IPS-18a (cell line): ENCODE results near the gene PCDHGA3.
A peak's percentile ranks its signal among the peaks of the same experiment; 100 is the strongest.
"Not testable (repeated sequence)": the region's sequence is repeated elsewhere in the genome, so short reads cannot be mapped to it uniquely, and the experiment has no call there.

Experiments
- H3K27ac ChIP-seq: one replicate; pipeline ENCODE4 v1.5.1; 2013; ENCODE audit warnings: low read length
- H3K27me3 ChIP-seq: one replicate; pipeline ENCODE4 v1.6.1; 2013; ENCODE audit warnings: mild to moderate bottlenecking, low read length; ENCODE audit not compliant: control insufficient read depth, insufficient read depth
- H3K36me3 ChIP-seq: one replicate; pipeline ENCODE4 v1.6.1; 2013; ENCODE audit warnings: low read depth, low read length; ENCODE audit not compliant: control insufficient read depth
- H3K4me1 ChIP-seq: one replicate; pipeline ENCODE4 v1.6.1; 2013; ENCODE audit warnings: low read depth, low read length; ENCODE audit not compliant: control insufficient read depth
- H3K4me3 ChIP-seq: one replicate; pipeline ENCODE4 v1.5.1; 2013; ENCODE audit warnings: low read length
- H3K9ac ChIP-seq: one replicate; pipeline ENCODE4 v1.6.1; 2013; ENCODE audit warnings: mild to moderate bottlenecking, low read length, moderate library complexity
- H3K9me3 ChIP-seq: one replicate; pipeline ENCODE4 v1.6.1; 2013; ENCODE audit warnings: low read depth, low read length; ENCODE audit not compliant: control insufficient read depth

The PCDHGA3 gene

GRCh38 chr5:141328231-141328630, 15.4 kb upstream of the PCDHGA3 start:
- Histone ChIP-seq H3K36me3 (no peaks in the 10 kb centered on the region), H3K4me1 (no peaks in the 10 kb centered on the region), H3K27ac (no peak overlapping the region), H3K9ac (no peak overlapping the region), H3K9me3 (peaks cover 8% of the 10 kb centered on the region), H3K4me3 (no peak overlapping the region), H3K27me3 (no peaks in the 10 kb centered on the region)

DNA sequence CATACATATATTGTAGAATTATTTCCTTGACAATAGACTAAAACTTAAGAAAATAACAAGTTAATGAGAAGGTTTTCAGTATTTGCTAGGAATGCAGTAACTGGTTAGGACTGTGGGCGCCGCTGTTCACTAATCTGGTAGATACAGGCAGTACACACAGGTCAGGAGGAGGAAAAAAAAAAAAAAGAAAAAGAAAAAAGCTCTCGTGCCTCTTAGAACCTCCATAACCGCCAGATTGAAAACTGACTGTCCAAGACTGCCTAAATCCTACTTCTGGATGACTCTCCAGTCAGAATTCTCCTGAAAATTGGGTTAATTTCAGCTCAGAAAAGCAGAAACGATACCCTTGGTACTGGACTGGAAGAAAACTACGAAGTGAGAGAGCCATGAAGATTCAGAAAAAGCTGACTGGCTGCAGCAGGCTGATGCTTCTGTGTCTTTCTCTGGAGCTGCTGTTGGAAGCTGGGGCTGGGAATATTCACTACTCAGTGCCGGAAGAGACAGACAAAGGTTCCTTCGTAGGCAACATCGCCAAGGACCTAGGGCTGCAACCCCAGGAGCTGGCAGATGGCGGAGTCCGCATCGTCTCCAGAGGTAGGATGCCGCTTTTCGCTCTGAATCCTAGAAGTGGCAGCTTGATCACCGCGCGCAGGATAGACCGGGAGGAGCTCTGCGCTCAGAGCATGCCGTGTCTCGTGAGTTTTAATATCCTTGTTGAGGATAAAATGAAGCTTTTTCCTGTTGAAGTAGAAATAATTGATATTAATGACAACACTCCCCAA, 13.1 kb upstream of the PCDHGA3 start, which contains the start of gene PCDHGA1:
TSS of gene PCDHGA1 (plus strand) at position 216 of the 782 bp plus-strand sequence.
- Histone ChIP-seq H3K27ac (no peak within 1 kb of the TSS), H3K36me3 (no peaks in the 10 kb centered on the region), H3K4me1 (no peaks in the 10 kb centered on the region), H3K9ac (no peak within 1 kb of the TSS), H3K27me3 (no peaks in the 10 kb centered on the region), H3K4me3 (no peak within 1 kb of the TSS), H3K9me3 (peaks cover 8% of the 10 kb centered on the region)

- H3K9ac ChIP-seq, H3K36me3 ChIP-seq, H3K4me3 ChIP-seq, H3K4me1 ChIP-seq, H3K27ac ChIP-seq, H3K27me3 ChIP-seq, H3K9me3 ChIP-seq: not testable (repeated sequence)
Observed at GRCh38 chr5:141332571-141332970, 11.1 kb upstream of the PCDHGA3 start.

DNA sequence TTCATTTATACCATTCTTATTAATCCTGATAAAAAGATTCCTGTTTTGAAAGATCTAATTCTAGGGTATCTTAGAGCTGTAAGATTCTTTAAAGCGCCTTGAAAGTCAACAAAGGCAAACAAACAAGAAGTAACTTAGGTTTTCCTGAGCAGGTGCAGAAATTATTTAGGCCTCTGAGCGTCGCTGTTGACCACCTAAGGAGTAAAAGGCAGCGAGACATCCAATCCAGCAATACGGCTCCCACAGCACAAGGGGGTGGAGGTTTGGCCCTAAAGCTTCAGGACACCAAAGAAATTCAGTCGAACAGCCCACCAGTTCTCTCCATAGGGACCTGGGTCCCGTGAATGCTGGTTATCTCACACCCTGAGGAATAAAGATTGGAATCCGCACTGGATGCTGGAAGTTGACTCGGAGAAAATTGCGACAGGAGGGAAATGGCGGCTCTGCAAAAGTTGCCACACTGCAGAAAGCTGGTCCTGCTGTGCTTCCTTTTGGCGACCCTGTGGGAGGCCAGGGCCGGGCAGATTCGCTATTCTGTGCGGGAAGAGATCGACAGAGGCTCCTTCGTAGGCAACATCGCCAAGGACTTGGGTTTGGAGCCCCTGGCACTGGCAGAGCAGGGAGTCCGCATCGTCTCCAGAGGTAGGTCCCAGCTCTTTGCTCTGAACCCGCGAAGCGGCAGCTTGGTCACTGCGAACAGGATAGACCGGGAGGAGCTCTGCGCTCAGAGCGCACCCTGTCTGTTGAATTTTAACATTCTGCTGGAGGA, 4.9 kb upstream of the PCDHGA3 start, which contains the start of gene PCDHGA2:
TSS of gene PCDHGA2 (plus strand) at position 223 of the 769 bp plus-strand sequence.
- peaks cover 30% of the 10 kb centered on the region for H3K9me3 ChIP-seq
- no peak within 1 kb of the TSS for H3K4me3 ChIP-seq
- no peaks in the 10 kb centered on the region for H3K36me3 ChIP-seq

DNA sequence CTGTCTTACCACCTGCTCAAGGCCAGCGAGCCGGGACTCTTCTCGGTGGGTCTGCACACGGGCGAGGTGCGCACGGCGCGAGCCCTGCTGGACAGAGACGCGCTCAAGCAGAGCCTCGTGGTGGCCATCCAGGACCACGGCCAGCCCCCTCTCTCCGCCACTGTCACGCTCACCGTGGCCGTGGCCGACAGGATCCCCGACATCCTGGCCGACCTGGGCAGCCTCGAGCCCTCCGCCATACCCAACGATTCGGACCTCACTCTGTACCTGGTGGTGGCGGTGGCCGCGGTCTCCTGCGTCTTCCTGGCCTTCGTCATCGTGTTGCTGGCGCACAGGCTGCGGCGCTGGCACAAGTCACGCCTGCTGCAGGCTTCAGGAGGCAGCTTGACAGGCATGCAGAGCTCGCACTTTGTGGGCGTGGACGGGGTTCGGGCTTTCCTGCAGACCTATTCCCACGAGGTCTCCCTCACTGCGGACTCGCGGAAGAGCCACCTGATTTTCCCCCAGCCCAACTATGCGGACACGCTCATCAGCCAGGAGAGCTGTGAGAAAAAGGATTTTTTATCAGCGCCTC, 2.8 kb upstream of the PCDHGA3 start:
- H3K4me3 ChIP-seq, H3K36me3 ChIP-seq, H3K4me1 ChIP-seq, H3K27ac ChIP-seq, H3K27me3 ChIP-seq, H3K9ac ChIP-seq: not testable (repeated sequence)
- H3K9me3 ChIP-seq = peaks cover 40% of the 10 kb centered on the region

More for the DNA sequence above, 4.9 kb upstream of the PCDHGA3 start, which contains the start of gene PCDHGA2:
- Histone ChIP-seq H3K9ac (no peak within 1 kb of the TSS), H3K27ac (no peak within 1 kb of the TSS), H3K4me1 (no peaks in the 10 kb centered on the region), H3K27me3 (no peaks in the 10 kb centered on the region)

DNA sequence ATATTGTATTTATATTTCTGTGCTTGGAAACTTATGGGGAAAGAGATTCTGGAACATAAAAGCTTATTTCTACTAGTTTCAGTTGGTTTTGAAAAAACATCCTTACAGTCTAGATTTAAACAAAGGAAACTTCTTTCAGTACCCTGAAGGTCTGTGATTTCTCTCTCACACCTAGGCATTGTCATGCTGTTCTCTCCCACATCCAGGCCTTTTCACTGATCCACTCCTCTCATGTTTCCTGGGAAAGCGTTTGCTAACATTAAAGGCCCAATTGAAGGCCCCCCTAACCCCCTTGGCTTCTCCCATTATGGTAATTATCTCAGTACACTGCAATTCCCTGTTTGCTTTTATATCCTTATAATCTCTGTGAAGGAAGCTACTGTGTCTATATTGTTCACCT, 856 bp upstream of the PCDHGA3 start:
- Histone ChIP-seq H3K27me3 (no peaks in the 10 kb centered on the region), H3K9me3 (peaks cover 40% of the 10 kb centered on the region), H3K9ac (no peak overlapping the region), H3K4me1 (no peaks in the 10 kb centered on the region), H3K27ac (no peak overlapping the region), H3K4me3 (no peak overlapping the region), H3K36me3 (no peaks in the 10 kb centered on the region)

DNA sequence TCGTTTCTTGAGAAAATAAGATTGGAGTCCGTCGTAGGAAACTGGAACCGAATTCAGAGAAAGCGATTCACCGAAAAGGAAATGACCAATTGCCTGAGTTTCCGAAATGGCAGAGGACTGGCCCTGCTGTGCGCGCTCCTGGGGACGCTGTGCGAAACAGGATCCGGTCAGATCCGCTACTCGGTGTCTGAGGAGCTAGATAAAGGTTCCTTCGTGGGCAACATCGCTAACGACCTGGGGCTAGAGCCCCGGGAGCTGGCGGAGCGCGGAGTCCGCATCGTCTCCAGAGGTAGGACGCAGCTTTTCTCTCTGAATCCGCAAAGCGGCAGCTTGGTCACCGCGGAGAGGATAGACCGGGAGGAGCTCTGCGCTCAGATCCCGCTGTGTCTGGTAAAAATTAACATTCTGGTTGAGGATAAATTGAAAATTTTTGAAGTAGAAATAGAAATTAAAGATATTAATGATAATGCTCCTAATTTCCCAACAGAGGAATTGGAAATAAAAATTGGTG, 379 bp downstream of the PCDHGA3 start:
- Histone ChIP-seq H3K9me3 (peaks cover 32% of the 10 kb centered on the region), H3K27me3 (no peaks in the 10 kb centered on the region), H3K9ac (no peak overlapping the region), H3K27ac (no peak overlapping the region), H3K4me1 (no peaks in the 10 kb centered on the region), H3K4me3 (no peak overlapping the region), H3K36me3 (no peaks in the 10 kb centered on the region)

DNA sequence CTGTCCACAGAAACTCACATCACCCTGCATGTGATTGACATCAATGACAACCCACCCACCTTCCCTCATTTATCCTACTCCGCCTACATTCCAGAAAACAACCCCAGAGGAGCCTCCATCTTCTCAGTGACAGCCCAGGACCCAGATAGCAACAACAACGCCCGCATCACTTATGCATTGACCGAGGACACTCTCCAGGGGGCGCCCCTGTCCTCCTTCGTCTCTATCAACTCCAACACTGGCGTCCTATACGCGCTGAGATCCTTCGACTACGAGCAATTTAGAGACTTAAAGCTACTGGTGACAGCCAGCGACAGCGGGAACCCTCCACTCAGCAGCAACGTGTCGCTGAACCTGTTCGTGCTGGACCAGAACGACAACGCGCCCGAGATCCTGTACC, 1.7 kb downstream of the PCDHGA3 start:
- Histone ChIP-seq H3K9ac (no peak overlapping the region), H3K4me3 (no peak overlapping the region), H3K27ac (no peak overlapping the region), H3K27me3 (no peaks in the 10 kb centered on the region), H3K36me3 (no peaks in the 10 kb centered on the region), H3K9me3 (peaks cover 21% of the 10 kb centered on the region), H3K4me1 (no peaks in the 10 kb centered on the region)

GRCh38 chr5:141346017-141346416, 2.4 kb downstream of the PCDHGA3 start:
- H3K4me1 ChIP-seq, H3K27ac ChIP-seq, H3K27me3 ChIP-seq, H3K9ac ChIP-seq, H3K36me3 ChIP-seq, H3K4me3 ChIP-seq: not testable (repeated sequence)
- peaks cover 19% of the 10 kb centered on the region for H3K9me3 ChIP-seq

- Histone ChIP-seq H3K4me3 (peak within 1 kb of the TSS; percentile 42), H3K9me3 (peaks cover 12% of the 10 kb centered on the region), H3K36me3 (no peaks in the 10 kb centered on the region), H3K9ac (peak within 1 kb of the TSS; percentile 19), H3K4me1 (no peaks in the 10 kb centered on the region), H3K27me3 (no peaks in the 10 kb centered on the region), H3K27ac (no peak within 1 kb of the TSS)
Observed at GRCh38 chr5:141349917-141350619, 6.4 kb downstream of the PCDHGA3 start, which contains the start of gene PCDHGB1. Gene PCDHGB1, plus strand, starts transcription at chr5:141350099. Its CDS starts 162 bp downstream, at chr5:141350261.

DNA sequence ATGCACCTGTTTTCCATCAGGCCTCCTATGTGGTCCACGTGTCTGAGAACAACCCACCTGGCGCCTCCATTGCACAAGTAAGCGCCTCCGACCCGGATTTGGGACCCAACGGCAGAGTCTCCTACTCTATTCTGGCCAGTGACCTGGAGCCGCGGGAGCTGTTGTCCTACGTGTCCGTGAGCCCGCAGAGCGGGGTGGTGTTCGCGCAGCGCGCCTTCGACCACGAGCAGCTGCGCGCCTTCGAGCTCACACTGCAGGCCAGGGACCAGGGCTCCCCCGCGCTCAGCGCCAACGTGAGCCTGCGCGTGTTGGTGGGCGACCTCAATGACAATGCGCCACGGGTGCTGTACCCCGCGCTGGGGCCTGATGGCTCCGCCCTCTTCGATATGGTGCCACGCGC, 8.0 kb downstream of the PCDHGA3 start:
- peaks cover 14% of the 10 kb centered on the region for H3K9me3 ChIP-seq
- no peak overlapping the region for H3K9ac ChIP-seq
- no peaks in the 10 kb centered on the region for H3K4me1 ChIP-seq
- no peaks in the 10 kb centered on the region for H3K36me3 ChIP-seq
- H3K4me3 ChIP-seq = no peak overlapping the region
- no peaks in the 10 kb centered on the region for H3K27me3 ChIP-seq
- H3K27ac ChIP-seq = no peak overlapping the region
